Ishikawa (cell line): Measurements from ENCODE around the gene BRD2.

ENCODE experiments used
- CEBPB ChIP-seq: IDR thresholded peaks from 2 replicates; pipeline ENCODE4 v1.6.1; 2012
- CREB1 ChIP-seq: IDR thresholded peaks from 2 replicates; pipeline ENCODE4 v1.6.1; 2012; ENCODE audit warnings: low read depth
- EP300 ChIP-seq: IDR thresholded peaks from 2 replicates; pipeline ENCODE4 v1.6.1; 2012; ENCODE audit warnings: borderline replicate concordance
- FOXM1 ChIP-seq: IDR thresholded peaks from 2 replicates; pipeline ENCODE4 v1.6.1; 2012; ENCODE audit warnings: low read depth, borderline replicate concordance
- MAX ChIP-seq: IDR thresholded peaks from 2 replicates; pipeline ENCODE4 v1.6.1; 2012
- NFIC ChIP-seq: IDR thresholded peaks from 2 replicates; pipeline ENCODE4 v1.6.1; 2012
- RAD21 ChIP-seq: IDR thresholded peaks from 2 replicates; pipeline ENCODE4 v1.6.1; 2012; ENCODE audit warnings: low read depth
- TAF1 ChIP-seq: IDR thresholded peaks from 2 replicates; pipeline ENCODE4 v1.6.1; 2012; ENCODE audit warnings: low read depth, mild to moderate bottlenecking
- TCF12 ChIP-seq: IDR thresholded peaks from 2 replicates; pipeline ENCODE4 v1.6.1; 2012; ENCODE audit warnings: low read depth
- TEAD4 ChIP-seq: IDR thresholded peaks from 2 replicates; pipeline ENCODE4 v1.6.1; 2012
- USF1 ChIP-seq: IDR thresholded peaks from 2 replicates; pipeline ENCODE4 v1.6.1; 2012
- YY1 ChIP-seq: IDR thresholded peaks from 2 replicates; pipeline ENCODE4 v1.6.1; 2012; ENCODE audit warnings: low read depth
- ZBTB7A ChIP-seq: IDR thresholded peaks from 2 replicates; pipeline ENCODE4 v1.6.1; 2012; ENCODE audit warnings: low read depth
- TF ChIP-seq, protein P1 (sequence below): IDR thresholded peaks from 2 replicates; pipeline ENCODE4 v1.6.1; 2012; ENCODE audit warnings: low read depth, mild to moderate bottlenecking

- TF ChIP-seq TEAD4 (no peak), MAX (no peak), YY1 (no peak), CREB1 (no peak), ZBTB7A (no peak), NFIC (no peak), RAD21 (no peak), TAF1 (no peak), CEBPB (no peak), EP300 (no peak), TCF12 (no peak), USF1 (no peak), FOXM1 (no peak)
- TF ChIP-seq, protein P1, sequence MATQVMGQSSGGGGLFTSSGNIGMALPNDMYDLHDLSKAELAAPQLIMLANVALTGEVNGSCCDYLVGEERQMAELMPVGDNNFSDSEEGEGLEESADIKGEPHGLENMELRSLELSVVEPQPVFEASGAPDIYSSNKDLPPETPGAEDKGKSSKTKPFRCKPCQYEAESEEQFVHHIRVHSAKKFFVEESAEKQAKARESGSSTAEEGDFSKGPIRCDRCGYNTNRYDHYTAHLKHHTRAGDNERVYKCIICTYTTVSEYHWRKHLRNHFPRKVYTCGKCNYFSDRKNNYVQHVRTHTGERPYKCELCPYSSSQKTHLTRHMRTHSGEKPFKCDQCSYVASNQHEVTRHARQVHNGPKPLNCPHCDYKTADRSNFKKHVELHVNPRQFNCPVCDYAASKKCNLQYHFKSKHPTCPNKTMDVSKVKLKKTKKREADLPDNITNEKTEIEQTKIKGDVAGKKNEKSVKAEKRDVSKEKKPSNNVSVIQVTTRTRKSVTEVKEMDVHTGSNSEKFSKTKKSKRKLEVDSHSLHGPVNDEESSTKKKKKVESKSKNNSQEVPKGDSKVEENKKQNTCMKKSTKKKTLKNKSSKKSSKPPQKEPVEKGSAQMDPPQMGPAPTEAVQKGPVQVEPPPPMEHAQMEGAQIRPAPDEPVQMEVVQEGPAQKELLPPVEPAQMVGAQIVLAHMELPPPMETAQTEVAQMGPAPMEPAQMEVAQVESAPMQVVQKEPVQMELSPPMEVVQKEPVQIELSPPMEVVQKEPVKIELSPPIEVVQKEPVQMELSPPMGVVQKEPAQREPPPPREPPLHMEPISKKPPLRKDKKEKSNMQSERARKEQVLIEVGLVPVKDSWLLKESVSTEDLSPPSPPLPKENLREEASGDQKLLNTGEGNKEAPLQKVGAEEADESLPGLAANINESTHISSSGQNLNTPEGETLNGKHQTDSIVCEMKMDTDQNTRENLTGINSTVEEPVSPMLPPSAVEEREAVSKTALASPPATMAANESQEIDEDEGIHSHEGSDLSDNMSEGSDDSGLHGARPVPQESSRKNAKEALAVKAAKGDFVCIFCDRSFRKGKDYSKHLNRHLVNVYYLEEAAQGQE, result no peak
Observed at GRCh38 chr6:32977953-32978324, 9.5 kb downstream of the BRD2 start.
